Uterus (tissue), 2 donors: ENCODE measurements around the gene SIGLEC15.

Source experiments
- POLR2A ChIP-seq, 2 donors: fragments of 450-650 bp; IDR thresholded peaks; one replicate each; pipeline ENCODE4 v1.6.1; 2016; ENCODE audit warnings: antibody characterized with exemption in 2 of 2, mild to moderate bottlenecking in 1 of 2, moderate library complexity in 1 of 2
- TF ChIP-seq, protein P1 (sequence below), 4 experiments: fragments of 200-600 bp in 2 of 4; fragments of 450-650 bp in 2 of 4; sonication (generic) in 2 of 4; IDR thresholded peaks; one replicate each; pipeline ENCODE4 v1.5.1; 2016 to 2019; ENCODE audit warnings: antibody characterized with exemption in 4 of 4, mild to moderate bottlenecking in 2 of 4, moderate library complexity in 1 of 4

DNA sequence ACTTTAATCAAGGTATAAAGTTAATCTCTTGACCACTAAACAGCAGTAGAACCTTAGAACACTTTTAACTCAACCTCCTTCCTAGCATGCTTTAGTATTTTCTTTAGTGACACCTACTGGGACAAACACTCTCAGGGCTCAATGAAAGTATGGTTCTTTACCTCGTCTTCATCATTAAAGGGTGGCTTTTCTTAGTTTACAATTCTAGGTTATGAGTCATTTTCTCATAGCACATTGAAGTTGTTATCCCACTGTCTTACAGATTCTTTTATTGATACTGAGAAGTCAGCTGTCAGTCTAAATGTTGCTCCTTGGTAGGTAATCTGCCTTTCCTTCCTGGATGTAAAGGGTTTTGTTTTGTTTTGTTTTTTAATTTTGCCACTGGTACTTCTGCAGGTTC, 38.0 kb downstream of the SIGLEC15 start:
- TF ChIP-seq, protein P1, sequence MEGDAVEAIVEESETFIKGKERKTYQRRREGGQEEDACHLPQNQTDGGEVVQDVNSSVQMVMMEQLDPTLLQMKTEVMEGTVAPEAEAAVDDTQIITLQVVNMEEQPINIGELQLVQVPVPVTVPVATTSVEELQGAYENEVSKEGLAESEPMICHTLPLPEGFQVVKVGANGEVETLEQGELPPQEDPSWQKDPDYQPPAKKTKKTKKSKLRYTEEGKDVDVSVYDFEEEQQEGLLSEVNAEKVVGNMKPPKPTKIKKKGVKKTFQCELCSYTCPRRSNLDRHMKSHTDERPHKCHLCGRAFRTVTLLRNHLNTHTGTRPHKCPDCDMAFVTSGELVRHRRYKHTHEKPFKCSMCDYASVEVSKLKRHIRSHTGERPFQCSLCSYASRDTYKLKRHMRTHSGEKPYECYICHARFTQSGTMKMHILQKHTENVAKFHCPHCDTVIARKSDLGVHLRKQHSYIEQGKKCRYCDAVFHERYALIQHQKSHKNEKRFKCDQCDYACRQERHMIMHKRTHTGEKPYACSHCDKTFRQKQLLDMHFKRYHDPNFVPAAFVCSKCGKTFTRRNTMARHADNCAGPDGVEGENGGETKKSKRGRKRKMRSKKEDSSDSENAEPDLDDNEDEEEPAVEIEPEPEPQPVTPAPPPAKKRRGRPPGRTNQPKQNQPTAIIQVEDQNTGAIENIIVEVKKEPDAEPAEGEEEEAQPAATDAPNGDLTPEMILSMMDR (IDR thresholded peaks at IDR 0.05), result no peak
- no peak for TF ChIP-seq POLR2A (IDR thresholded peaks at IDR 0.05)
